Activated CD8-positive, alpha-beta memory T cell treated with anti-CD3 and anti-CD28 coated beads, Interleukin-2, amount 50 U/mL, for 1 hour (primary cell): ENCODE results near the gene SLIT3.

ENCODE experiments used
- DNase-seq: peaks from one replicate; pipeline ENCODE4 v3.0.0-alpha.2; 2020; ENCODE audit errors: extremely low read depth

SLIT3 gene

GRCh38 chr5:168829922-168830417, 471.0 kb downstream of the SLIT3 start:
- DNase-seq: no peak

GRCh38 chr5:168829044-168829443, 471.9 kb downstream of the SLIT3 start:
- no peak for DNase-seq

GRCh38 chr5:168827636-168828035, 473.3 kb downstream of the SLIT3 start:
- no peak for DNase-seq

- DNase-seq: no peak
These were observed 474.7 kb downstream of the SLIT3 start for GRCh38 chr5:168826246-168826725.

- no peak for DNase-seq
These were observed 478.1 kb downstream of the SLIT3 start for GRCh38 chr5:168822745-168823281.

- DNase-seq: no peak
These were observed 478.6 kb downstream of the SLIT3 start for GRCh38 chr5:168822248-168822744.

GRCh38 chr5:168820874-168821273, 480.1 kb downstream of the SLIT3 start:
- DNase-seq: no peak

GRCh38 chr5:168819004-168819621, 481.8 kb downstream of the SLIT3 start:
- no peak for DNase-seq

GRCh38 chr5:168818558-168818957, 482.4 kb downstream of the SLIT3 start:
- no peak for DNase-seq

GRCh38 chr5:168817591-168817990, 483.3 kb downstream of the SLIT3 start:
- DNase-seq: no peak

GRCh38 chr5:168816661-168817060, 484.3 kb downstream of the SLIT3 start:
- no peak for DNase-seq

- DNase-seq: no peak
These were observed 487.6 kb downstream of the SLIT3 start for GRCh38 chr5:168813184-168813968.

GRCh38 chr5:168810641-168811040, 490.3 kb downstream of the SLIT3 start:
- no peak for DNase-seq

GRCh38 chr5:168809218-168809617, 491.7 kb downstream of the SLIT3 start:
- no peak for DNase-seq

GRCh38 chr5:168808051-168808616, 492.8 kb downstream of the SLIT3 start:
- DNase-seq: no peak

GRCh38 chr5:168807287-168807686, 493.7 kb downstream of the SLIT3 start:
- no peak for DNase-seq

- no peak for DNase-seq
These were observed 497.4 kb downstream of the SLIT3 start for GRCh38 chr5:168803541-168803940.

- no peak for DNase-seq
These were observed 498.6 kb downstream of the SLIT3 start for GRCh38 chr5:168802337-168802736.

GRCh38 chr5:168801567-168801966, 499.4 kb downstream of the SLIT3 start:
- no peak for DNase-seq

GRCh38 chr5:168800701-168801100, 500.2 kb downstream of the SLIT3 start:
- DNase-seq: no peak

- no peak for DNase-seq
These were observed 502.6 kb downstream of the SLIT3 start for GRCh38 chr5:168798065-168799023.
